Gastroesophageal sphincter (tissue), 3 donors: Measurements from ENCODE around the gene IQCN.

Source experiments
- EP300 ChIP-seq: sonication (generic); formaldehyde crosslinking; IDR thresholded peaks from one replicate; pipeline ENCODE4 v1.6.1; 2017; ENCODE audit warnings: antibody characterized with exemption, mild to moderate bottlenecking
- TF ChIP-seq, protein P1 (sequence below), 4 experiments: fragments of 200-600 bp in 2 of 4; fragments of 450-650 bp in 2 of 4; sonication (generic) in 1 of 4; IDR thresholded peaks; one replicate each; pipeline ENCODE4 v1.5.1; 2017 to 2019; ENCODE audit warnings: antibody characterized with exemption in 4 of 4, mild to moderate bottlenecking in 2 of 4, moderate library complexity in 2 of 4

DNA sequence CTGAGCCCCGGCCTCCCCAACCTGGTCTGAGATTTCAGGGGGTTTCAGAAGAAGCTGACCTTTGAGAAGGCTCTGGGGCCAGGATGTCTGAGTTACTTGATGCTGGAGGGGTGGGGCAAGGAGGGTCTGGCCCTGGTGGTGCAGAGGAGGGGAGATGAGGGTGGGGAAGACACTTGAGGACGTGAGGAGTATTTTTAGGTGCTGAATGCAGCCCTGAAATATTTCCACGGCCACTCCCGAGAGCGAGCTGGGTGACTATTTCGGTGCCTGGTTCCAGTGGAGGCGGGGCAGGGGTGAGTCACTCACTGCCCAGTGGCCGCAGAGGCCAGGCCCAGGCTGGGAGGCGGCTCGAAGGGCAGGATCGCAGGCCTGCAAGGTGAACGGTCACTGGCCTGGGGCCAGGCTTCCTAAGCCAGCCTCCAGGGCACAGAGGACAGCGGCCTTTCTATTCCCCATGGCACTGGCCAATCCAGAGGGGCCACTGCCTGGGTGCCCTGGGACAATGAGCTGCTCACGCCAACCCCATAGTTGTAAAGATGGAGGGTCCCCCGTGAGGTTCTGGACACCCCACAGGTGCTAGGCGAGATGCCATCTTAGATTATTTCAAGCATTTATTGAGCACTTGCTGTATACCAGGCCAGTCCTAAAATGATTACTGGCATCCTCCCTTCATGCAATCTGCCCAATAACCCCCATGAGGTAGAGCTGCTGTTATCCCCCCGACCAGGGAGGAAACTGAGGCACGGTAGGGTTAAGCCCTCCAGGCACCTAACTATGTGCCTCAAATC, 26.9 kb upstream of the IQCN start:
- no peak for TF ChIP-seq EP300
- TF ChIP-seq, protein P1, sequence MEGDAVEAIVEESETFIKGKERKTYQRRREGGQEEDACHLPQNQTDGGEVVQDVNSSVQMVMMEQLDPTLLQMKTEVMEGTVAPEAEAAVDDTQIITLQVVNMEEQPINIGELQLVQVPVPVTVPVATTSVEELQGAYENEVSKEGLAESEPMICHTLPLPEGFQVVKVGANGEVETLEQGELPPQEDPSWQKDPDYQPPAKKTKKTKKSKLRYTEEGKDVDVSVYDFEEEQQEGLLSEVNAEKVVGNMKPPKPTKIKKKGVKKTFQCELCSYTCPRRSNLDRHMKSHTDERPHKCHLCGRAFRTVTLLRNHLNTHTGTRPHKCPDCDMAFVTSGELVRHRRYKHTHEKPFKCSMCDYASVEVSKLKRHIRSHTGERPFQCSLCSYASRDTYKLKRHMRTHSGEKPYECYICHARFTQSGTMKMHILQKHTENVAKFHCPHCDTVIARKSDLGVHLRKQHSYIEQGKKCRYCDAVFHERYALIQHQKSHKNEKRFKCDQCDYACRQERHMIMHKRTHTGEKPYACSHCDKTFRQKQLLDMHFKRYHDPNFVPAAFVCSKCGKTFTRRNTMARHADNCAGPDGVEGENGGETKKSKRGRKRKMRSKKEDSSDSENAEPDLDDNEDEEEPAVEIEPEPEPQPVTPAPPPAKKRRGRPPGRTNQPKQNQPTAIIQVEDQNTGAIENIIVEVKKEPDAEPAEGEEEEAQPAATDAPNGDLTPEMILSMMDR (IDR thresholded peaks at IDR 0.05), result no peak
